HG02642 (cell line): ENCODE data around the gene PRKCD.

Experiments
- ATAC-seq: cut with Tn5 transposase; IDR thresholded peaks from one replicate; pipeline ENCODE4 v1.9.1; 2021; ENCODE audit warnings: mild to moderate bottlenecking; ENCODE audit not compliant: unreplicated experiment, poor library complexity

The PRKCD gene

DNA sequence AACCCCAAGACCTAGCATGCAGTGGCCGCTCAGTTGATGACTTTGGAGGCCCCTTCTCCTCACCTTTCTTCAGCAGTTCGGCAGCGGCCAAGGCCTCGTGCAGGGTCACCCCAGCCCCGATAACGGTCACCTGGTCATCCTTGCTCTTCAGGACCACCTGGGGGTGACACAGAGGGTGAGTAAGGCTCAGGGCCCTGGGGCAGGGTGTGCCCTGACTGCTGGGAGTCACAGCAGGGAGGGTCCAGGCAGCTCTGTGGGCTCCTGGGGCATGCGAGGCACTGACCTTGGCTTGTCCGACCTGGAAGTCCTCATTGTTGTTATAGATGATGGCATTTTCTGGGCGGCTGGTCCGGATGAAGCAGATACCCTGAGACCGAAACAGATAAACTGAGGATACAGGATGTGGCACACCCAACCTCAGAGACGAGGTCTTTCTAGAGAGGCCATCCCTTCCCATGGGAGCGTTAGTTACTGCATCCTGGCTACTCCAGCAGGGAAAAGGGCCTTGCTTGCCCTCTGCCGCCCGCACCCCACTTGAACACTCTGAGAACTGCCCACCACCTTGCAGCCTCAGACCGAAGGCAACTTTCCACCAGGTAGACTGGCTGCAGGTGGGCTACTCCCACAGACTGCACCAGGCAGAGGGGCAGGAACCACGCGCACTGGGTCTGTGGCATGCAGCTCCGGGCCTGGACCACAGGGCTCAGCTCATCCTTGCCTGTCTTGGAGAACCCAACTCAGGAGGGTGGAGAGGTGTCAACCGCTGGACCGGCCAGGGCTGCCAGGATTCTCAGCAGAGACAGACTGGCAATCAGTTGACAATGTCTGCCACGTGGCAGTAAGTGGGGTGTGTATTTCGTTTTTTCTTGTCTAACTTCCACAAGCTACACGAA, 67.2 kb downstream of the PRKCD start:
- no peak for ATAC-seq

DNA sequence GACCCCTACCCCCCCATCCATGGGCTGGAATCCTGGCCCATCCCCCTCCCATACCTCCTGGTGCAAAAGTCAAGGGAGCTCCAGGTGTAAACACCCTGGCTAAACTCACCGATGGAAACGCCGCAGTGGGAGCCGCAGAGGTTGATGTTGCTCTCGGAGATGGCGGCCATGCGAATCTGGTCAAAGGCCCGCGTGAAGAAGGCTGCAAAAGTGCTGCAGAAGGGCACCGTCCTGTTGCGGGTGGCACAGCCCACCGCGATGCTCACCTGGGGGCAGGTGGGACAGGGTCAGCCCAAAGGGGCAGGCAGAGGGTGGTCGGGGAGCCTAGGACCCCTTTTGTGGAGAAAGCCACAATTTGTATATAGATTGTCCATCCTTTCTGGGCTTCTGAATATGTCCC, 68.2 kb downstream of the PRKCD start:
- no peak for ATAC-seq

DNA sequence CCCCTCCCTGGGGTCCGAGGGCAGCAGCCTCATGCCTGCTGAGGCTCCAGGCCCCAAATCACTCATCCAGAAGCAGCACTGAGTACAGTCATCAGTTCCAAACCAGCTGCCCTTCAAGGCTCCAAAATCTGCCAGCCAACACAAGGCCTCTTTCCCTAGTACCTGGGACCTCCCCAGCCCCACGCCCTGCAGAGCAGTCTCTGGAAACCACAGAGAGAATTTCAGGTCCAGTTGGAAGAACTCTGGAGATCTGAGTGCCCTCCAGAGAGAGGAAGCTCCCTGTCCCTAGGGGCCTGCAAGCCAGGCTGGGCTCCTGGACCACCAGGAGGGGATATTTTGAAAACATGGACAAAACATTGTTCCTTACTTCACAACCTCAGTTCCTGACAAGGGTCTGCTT, 68.6 kb downstream of the PRKCD start:
- ATAC-seq: no peak

DNA sequence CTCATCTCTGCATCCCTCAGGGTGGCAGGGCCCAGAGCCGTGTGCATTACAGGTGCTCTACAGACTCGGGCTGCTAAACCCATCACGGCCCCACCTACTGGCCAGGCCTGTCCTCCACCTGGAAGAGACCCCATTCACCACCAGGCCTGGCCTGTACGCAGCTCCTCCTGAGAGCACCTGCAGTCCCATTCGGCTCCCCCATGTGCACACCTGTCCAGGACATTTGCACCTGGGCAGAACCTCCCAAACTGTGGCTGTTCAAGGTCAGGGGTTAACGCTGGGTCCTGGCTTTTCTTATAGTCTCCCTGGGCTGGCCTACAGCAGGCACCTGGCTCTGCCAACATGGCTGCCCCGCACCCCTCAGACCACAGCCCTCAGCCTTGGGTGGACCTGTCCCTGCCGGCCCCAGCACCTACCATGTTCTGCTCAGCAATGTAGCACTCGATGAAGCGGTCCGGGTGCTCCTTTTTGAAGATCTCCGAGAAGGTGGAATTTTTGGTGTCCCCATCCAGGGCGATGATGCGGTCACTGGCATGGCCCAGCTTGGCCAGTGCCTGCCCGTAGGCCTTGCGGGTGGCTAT, 69.1 kb downstream of the PRKCD start:
- ATAC-seq: no peak

DNA sequence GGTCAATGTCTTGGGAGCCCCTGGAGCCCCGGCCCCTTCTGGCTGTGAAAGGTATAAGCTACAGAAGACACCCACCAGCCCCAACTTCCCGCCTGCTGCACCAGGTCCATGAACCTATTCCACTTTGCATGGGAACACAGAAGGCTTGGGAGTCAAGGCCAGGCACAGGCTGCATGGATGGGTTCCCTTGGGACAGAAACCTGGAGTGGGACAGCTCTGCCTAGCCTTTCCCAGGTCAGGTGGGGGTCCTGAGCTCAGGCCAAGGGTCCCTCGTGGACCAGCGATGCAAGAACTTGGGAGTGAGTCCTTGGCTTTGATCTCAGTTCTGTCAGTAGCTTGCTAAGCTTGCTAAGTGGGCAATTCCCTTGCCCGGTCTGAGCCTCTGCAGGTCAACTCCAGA, 69.8 kb downstream of the PRKCD start:
- ATAC-seq: no peak

DNA sequence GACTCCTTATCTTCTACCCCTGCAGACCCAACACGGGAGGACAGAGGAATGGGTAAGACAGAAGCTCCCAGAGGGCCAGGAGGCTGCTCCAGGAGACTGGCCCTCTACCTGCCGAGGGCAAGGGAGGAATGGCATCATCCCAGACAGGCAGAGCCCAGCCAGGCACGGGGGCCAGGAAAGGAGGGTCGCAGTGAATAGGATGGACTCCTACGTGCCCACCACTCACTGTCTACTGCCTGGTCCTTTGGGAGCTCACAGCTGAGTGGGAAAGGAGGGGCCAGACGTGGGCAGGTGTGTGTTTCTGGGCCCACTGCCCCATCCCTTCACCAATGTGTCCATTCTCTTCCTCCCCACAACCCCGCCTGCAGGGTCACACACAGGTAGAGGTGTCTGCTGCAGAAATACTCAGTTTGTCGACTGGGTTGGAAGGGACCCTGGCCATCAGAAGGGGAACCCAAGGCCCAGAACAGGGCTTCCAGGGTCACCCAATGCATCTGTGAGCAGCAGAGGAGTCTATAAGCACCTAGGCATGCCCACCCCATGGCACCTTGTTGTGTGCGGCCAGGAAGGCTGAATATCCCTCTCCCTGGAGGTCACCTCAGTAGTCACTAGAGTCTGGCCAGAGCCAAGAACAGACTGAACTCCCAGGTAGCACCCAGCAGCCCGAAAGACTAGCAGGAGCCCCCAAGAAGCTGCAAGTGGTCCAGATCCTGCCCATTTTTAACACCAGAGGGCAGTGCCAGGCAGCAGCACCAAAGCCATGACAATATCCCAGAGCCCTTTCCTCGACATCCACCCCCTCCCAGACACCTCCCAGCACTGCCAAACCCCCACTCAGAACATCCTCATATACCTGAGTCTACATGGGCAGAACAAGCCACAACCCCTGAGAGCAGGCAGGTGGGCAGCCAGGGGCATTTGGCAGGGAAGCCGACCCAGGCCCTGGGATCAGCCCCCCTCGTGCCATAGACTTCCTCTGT, 70.8 kb downstream of the PRKCD start:
- no peak for ATAC-seq

DNA sequence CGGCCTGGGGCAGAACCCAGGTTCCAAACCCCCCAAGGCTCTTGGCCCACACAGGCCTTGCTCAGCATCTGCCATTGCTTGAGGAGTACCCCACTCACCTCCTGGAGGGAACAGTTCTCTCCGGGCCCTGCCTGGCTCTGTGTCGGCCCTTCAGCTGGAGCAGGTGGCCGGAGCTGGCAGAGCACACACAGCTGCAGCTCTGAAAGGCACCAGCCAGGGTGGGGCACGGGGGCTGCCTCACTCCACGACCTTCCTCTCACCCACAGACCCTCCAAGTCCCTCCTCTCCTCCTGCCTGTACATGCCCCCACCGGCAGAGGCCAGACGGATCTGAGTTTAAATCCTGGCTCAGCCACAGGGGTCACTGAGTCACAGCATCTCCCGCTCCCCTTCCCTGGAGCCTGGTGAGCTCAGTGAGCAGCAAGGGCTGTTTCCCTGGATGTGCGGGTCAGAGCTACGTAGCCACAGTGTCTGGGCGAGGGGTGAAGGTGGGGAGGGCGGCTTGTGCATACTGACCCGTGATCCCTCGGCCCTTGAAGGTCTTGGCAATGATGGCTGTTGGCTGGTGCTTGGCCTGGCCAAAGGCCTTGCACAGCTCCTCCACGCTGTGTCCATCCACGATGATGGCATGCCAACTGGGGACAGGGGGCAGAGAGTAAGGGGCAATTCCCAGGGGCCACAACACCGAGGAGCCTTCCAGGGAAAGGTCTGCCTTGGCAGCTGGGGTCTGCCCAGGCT, 71.8 kb downstream of the PRKCD start:
- no peak for ATAC-seq

DNA sequence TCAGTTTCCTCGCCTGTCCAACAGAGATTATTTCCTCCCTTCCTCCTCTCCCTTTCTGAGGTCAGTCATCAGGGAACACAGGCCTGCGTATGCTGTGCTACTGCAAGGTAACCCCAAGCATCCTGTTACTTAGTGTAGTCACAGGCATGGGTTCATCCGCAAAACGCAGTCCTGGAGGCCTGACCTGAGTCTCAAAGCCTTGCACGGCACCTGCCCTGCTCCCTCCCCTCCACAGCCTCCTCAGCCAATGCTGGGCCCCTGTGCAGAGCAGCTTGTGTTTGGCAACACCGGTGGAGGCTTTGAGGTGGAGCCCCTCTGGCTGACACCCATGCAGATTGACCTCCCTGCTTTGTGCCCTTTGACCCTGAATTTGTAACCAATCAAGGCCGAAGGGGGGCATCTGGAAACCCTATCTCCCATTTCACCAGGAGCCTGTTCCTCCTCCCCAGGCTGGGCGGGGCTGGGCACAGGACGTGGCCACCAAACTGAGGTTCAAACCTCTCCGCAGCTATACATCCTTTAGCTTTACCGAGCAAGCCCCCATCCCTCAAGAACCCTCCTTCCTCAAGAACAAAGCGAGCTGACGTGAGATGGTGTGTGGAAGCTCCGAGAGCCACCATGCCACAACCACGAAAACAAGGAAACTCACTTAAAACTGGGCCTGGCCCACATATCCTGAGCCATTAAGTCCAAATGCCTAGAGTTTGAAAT, 73.3 kb downstream of the PRKCD start:
- no peak for ATAC-seq

DNA sequence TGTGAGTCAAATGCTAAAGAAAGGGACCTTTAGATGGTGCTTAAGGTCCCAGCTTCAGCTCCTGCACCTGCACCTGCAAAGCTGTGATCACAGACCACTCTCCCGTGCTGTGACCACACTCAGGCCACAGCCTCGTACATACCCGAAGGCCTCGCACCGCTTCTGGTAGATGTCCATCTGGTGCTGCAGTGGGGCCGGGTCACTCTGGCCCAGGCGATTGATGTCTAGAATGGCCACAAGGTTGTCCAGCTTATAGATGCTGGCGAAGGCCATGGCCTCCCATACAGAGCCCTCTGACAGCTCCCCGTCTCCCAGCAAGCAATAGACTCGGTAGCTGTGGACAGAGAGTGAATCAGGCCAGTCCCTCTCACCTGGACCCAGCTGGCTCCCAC, 73.8 kb downstream of the PRKCD start:
- ATAC-seq: no peak

DNA sequence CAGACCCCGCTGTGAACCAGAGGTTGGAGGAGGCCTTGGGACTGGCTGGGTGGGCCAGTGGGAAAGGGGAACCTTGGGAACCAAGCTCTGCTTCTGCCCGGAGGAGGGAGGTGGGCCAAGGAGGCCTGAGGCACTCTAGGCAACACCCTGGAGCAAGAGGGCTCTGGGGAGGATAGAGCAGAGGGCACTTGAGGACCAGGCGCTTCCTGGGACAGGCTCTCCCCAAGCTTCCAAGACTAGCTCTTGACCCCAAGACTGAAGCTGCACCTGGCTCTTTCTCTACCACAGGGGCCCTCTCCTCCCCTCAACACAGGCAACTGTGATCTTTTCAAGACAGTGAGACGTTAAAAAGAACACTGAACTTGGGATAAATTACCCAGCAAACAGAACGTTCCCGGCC, 74.5 kb downstream of the PRKCD start:
- no peak for ATAC-seq

DNA sequence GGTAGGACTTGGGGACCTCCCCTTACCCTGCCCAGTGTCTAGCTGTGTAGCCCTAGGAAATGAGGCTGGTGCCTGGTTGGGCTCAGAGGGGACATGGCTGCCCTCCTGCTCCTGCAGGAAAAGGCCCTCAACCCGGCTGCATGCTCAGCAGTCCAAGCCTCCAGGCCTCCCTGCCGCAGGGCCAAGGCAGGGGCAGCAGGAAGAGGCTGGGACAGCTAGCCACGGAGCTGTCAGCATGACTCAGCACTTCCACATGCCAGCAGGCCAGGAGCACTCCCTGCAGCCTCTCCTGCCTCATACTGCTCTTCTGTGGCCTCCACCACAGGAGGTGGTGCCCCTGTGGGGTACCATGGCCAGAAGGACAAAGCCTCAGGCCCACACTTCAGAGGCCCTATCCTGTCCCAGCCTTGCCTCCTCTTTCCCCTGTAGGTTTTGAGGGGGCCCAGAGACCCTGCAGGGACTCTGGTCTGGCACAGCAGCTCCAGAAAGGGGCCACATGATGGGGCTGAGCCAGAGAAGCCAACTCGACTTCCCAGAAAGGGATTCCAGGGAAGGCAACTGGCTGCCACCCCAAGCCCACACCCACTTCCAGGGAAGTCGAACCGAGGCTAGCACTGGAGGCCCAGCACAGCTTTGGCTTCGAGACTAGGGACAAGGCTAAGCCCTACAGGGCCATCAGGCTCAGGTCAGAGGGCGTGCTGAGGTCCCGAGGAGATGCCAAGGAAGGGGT, 75.3 kb downstream of the PRKCD start:
- no peak for ATAC-seq

DNA sequence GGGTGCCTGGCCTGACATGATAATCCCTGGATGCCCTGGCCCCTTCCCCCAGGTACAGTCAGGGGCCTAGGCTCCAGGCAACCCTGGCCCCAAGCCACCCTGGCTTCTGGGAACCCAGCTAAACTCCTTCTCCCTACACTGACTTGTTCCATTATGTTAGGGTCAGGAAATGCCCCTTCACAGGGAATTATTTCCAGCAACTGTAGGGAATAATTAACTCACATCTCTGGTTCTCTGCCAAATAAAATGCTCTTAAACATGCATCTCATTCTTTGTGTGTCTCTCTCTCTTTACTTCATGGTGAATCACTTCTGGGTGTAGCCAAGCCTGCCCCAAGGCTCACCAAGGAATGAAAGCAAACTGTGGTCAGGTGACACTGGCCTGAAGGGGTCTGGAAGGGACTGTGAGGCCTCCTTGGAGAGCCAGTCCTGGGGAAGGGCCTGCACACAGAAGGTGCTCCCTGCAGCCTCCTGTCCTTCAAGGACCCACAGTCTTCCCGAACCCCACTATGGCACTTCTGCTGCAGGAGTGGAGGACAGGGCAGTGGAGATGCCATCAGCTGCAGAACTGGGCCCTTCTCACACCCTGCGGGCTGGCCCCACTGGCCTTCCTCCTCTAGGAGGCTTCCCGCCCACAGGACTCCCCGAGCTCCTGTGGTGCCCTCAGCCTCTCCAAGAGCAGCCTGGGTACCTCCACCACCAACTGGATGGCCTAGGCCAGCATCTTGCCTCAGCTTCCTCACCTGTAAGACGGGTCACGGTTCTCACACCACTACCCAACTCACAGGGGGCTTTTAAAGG, 77.2 kb downstream of the PRKCD start:
- no peak for ATAC-seq

DNA sequence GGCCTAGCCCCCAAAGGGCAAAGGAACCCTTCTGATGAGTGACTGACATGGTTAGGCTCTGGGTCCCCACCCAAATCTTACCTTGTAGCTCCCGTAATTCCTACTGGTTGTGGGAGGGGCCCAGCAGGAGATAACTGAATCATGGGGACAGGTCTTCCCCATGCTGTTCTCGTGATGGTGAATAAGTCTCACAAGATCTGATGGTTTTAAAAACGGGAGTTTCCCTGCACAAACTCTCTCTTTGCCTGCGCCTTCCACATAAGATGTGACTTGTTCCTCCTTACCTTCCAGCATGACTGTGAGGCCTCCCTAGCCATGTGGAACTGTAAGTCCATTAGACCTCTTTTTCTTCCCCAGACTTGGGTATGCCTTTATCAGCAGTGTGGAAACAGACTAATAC, 77.9 kb downstream of the PRKCD start:
- ATAC-seq: no peak

DNA sequence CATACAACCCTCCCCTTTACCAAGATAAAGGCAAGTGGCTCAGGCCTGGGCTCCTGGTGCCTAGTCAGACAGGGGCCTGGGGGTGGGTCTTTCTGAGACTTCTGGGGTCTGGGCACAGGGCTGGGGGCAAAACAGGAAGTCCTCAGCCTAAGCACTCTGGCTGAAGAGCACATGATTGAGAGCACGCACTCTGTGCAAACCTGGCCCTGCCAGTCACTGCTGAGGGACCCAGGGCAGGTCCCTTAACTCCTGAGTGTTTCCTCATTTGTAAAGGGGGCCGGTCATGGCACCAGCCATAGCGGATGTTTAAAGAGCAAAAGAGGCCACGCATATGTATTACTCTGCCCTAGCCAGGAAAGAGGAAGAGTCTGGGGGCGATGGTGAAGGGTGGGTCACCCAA, 78.8 kb downstream of the PRKCD start:
- no peak for ATAC-seq

DNA sequence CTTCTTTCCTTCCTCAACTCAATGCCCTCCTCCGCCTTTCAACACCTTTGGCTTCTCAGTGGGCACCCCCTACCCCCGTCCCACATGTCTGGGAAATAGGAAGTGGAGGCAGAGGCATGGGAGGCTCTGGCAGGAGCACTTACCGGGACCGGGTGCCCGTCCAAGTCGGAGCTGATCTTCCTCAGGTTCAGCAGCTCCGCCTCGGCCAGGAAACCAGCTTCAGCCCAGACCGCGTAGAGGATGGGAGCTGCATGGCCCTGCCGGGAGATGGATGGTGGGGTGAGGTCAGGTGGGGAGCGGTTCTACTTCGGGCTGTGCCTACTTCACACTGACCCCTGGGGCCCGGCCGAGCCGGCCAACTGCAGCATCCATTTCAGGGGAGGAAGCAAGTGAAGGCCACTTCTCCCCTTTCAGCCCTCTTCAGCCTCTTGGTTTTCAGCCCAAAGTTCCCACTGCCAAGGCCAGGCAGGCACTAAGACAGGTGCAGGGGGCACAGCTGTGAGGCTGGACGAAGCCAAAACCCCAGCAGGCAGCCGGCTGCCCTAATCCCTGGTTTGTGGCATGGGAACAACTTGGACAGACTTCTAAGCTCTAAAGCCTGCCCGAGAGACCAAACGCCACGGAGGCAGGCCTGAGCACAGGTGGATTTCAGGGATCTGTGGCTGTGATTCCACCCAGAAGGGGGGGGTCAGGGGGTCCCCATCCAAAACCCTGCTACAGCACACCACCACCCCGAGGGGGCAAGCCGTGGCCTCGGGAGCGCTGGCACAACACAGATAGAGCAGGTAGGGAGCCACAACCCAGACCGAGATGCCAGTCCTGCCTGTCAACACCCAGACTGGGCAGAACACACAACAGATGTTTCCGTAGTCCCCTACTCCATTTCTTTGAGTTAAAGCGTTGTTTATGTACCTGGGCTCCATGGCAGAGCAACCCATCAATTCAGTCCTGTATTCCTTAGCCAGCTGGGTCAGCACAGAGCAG, 80.3 kb downstream of the PRKCD start:
- ATAC-seq: no peak

DNA sequence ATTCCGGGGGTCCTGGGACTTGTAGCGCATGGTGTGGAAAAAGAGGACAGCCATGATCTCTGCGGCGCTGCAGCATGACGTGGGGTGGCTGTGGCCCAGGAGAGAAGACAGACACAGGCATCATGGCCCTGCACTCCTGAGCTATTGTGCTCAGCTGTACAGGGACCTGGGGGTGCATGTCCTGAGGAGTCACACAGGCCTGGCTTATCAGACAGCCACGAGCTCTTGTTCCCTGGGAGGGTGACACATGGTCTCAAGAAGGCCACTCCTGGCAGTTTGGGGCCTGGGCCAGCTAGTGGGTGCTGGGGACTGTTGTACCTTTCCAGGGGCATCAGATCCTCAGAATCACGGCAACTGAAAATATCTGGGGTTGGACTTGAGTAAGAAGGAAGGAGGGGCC, 81.1 kb downstream of the PRKCD start:
- ATAC-seq: no peak
